HepG2 (cell line): ENCODE measurements around the gene VEZF1. TPM values are rescaled to one million over a fixed set of nuclear protein-coding genes. Genes with fewer than 3 reads are reported as not detected.
"Not testable (repeated sequence)": the region's sequence is repeated elsewhere in the genome, so short reads cannot be mapped to it uniquely, and the experiment has no call there.

Experiments used
- ATAC-seq: fragments of 200-7000 bp; cut with Tn5 transposase; 3 replicates; pipeline ENCODE4 v1.9.1; 2020; ENCODE audit warnings: mild to moderate bottlenecking, moderate library complexity
- BruUV-seq: library from RNA; stranded (reverse); fragments of 400-500 nt; replicated peaks from 2 replicates; lab custom pipeline; 2021; lab: Mats Ljungman, UMichigan
- CTCF ChIA-PET: fragments of 300-600 bp; formaldehyde crosslinking; extraction: SDS; loops from one replicate; lab custom pipeline; 2021; ENCODE audit warnings: low total read pairs, inconsistent platforms, low intra/inter-chr PET ratio; lab: Yijun Ruan, JAX
- POLR2A ChIA-PET: fragments of 350-600 bp; sonication (Branson Sonifier 250); formaldehyde crosslinking; loops from one replicate; lab custom pipeline; 2020; ENCODE audit warnings: antibody characterized with exemption, inconsistent platforms; lab: Yijun Ruan, JAX
- DNase-seq: peaks from one replicate; pipeline ENCODE4 v3.0.0-alpha.2; 2015; ENCODE audit warnings: low spot score
- FAIRE-seq: peaks from 3 replicates; lab custom pipeline; 2011; peaks lifted over from hg19 to GRCh38; lab: Jason Lieb, UNC
- H2AFZ ChIP-seq: one replicate; pipeline ENCODE4 v1.6.1; 2011; ENCODE audit warnings: low read length, inconsistent platforms
- H3K27ac ChIP-seq: fragments of 300-600 bp; 3 replicates; pipeline ENCODE4 v1.8.0; 2011; ENCODE audit warnings: mixed run types, mild to moderate bottlenecking, mixed read lengths, low read length, inconsistent platforms; ENCODE audit not compliant: insufficient read depth; ENCODE audit errors: extremely low read length
- H3K27me3 ChIP-seq, 2 experiments: fragments of 200-600 bp in 1 of 2; 2 replicates in 1 of 2; 3 replicates in 1 of 2; pipeline versions ENCODE4 v1.6.0 to v1.8.0; 2011; ENCODE audit warnings: low read length in 2 of 2, mild to moderate bottlenecking in 2 of 2, moderate library complexity in 2 of 2, inconsistent platforms in 1 of 2; ENCODE audit not compliant: insufficient read depth in 2 of 2, control insufficient read depth in 1 of 2
- H3K36me3 ChIP-seq, 2 experiments: fragments of 200-600 bp in 1 of 2; replicated peaks in 1 of 2; 2 replicates in 1 of 2; 3 replicates in 1 of 2; pipeline versions ENCODE4 v1.5.1 to v1.8.0; 2011; ENCODE audit warnings: low read length in 2 of 2, inconsistent platforms in 1 of 2; ENCODE audit not compliant: insufficient read depth in 2 of 2, control insufficient read depth in 1 of 2
- H3K4me1 ChIP-seq: 2 replicates; pipeline ENCODE4 v1.5.1; 2012; ENCODE audit warnings: low read length, inconsistent platforms; ENCODE audit not compliant: insufficient read depth
- H3K4me2 ChIP-seq: 2 replicates; pipeline ENCODE4 v1.6.0; 2011; ENCODE audit warnings: low read depth, low read length, inconsistent platforms
- H3K4me3 ChIP-seq, 3 experiments: fragments of 200-600 bp in 1 of 3; sonication (generic), shearing (Covaris generic) in 1 of 3; replicated peaks in 1 of 3; 2 replicates each; pipeline ENCODE4 v1.5.1; 2011 to 2016; ENCODE audit warnings: low read length in 3 of 3, inconsistent platforms in 2 of 3, low read depth in 2 of 3, mild to moderate bottlenecking in 2 of 3, control low read depth in 1 of 3, mixed read lengths in 1 of 3; ENCODE audit not compliant: insufficient read depth in 1 of 3
- H3K79me2 ChIP-seq: one replicate; pipeline ENCODE4 v1.6.1; 2011; ENCODE audit warnings: low read length, inconsistent platforms; ENCODE audit not compliant: insufficient read depth
- H3K9ac ChIP-seq: 2 replicates; pipeline ENCODE4 v1.6.0; 2011; ENCODE audit warnings: mild to moderate bottlenecking, low read depth, low read length, inconsistent platforms; ENCODE audit not compliant: insufficient read depth
- H3K9me3 ChIP-seq: 2 replicates; pipeline ENCODE4 v1.5.1; 2012; ENCODE audit warnings: mild to moderate bottlenecking, low read length
- H4K20me1 ChIP-seq: 2 replicates; pipeline ENCODE4 v1.6.0; 2011; ENCODE audit warnings: inconsistent platforms, mild to moderate bottlenecking, low read length, moderate library complexity; ENCODE audit not compliant: insufficient read depth
- CEBPB ChIP-seq: IDR thresholded peaks from 2 replicates; pipeline ENCODE4 v1.6.1; 2011; ENCODE audit warnings: low read depth, low read length, improper control_type of control experiment, borderline replicate concordance
- CEBPG ChIP-seq: IDR thresholded peaks from 2 replicates; pipeline ENCODE4 v1.6.1; 2016
- HINFP ChIP-seq: sonication (generic); formaldehyde crosslinking; IDR thresholded peaks from 2 replicates; pipeline ENCODE4 v1.4.0; 2020; ENCODE audit warnings: low read depth, mild to moderate bottlenecking, missing genetic modification reagents
- LCORL ChIP-seq, 2 experiments: fragments of 450-650 bp in 1 of 2; sonication (generic) in 1 of 2; formaldehyde crosslinking in 1 of 2; IDR thresholded peaks; 2 replicates each; pipeline versions ENCODE4 v1.5.0 to v1.6.1; 2017 to 2020; ENCODE audit warnings: antibody characterized with exemption in 1 of 2, missing genetic modification reagents in 1 of 2
- ZFP41 ChIP-seq: sonication (generic); formaldehyde crosslinking; IDR thresholded peaks from 2 replicates; pipeline ENCODE4 v1.4.0; 2020; ENCODE audit warnings: mild to moderate bottlenecking, missing genetic modification reagents, borderline replicate concordance
- WGBS: methylation state at CpG from one replicate; pipeline ENCODE4 v1.1.6; 2017; ENCODE audit warnings: low lambda C conversion rate; 5-methylcytosine and 5-hydroxymethylcytosine counted together
- in situ Hi-C: cut with HindIII; loops from 2 replicates; pipeline ENCODE4 v1.10.0; 2017; ENCODE audit warnings: low pct_unique_long_range_greater_than_20kb; ENCODE audit not compliant: extremely low pct_ligation_motif_present
- intact Hi-C: fragments of 100-400 bp; cut with micrococcal nuclease; formaldehyde crosslinking; loops from one replicate; pipeline ENCODE4 v1.10.0; 2022; ENCODE audit not compliant: unreplicated experiment
- polyA plus RNA-seq, 8 experiments: library from polyadenylated mRNA; depleted of rRNA in 3 of 8; stranded (reverse) in 7 of 8; unstranded in 1 of 8; fragments of >200 nt; fragmentation: Illumina TruSeq in 4 of 8; extraction: Trizol in 4 of 8; gene quantifications; 2 replicates each; pipeline versions ENCODE4 v1.2.1 to v1.2.3, GENCODE V29; 2011 to 2016; ENCODE audit warnings: low read depth in 4 of 8, missing spikeins in 1 of 8, mixed read lengths in 1 of 8; ENCODE audit not compliant: insufficient read depth in 1 of 8
- total RNA-seq, 5 experiments: library from RNA; depleted of rRNA; stranded (reverse); fragments of >200 nt; fragmentation: Illumina TruSeq; extraction: Trizol; gene quantifications; 2 replicates each; pipeline ENCODE4 v1.2.3, GENCODE V29; 2016; ENCODE audit warnings: low read depth in 1 of 5

VEZF1 gene
- total and polyA plus RNA-seq, 2 of the 13 experiments (the other 11 are each of a cell fraction or from before 2014, with no cell fraction given) = 45.9 to 49.7 TPM

DNA sequence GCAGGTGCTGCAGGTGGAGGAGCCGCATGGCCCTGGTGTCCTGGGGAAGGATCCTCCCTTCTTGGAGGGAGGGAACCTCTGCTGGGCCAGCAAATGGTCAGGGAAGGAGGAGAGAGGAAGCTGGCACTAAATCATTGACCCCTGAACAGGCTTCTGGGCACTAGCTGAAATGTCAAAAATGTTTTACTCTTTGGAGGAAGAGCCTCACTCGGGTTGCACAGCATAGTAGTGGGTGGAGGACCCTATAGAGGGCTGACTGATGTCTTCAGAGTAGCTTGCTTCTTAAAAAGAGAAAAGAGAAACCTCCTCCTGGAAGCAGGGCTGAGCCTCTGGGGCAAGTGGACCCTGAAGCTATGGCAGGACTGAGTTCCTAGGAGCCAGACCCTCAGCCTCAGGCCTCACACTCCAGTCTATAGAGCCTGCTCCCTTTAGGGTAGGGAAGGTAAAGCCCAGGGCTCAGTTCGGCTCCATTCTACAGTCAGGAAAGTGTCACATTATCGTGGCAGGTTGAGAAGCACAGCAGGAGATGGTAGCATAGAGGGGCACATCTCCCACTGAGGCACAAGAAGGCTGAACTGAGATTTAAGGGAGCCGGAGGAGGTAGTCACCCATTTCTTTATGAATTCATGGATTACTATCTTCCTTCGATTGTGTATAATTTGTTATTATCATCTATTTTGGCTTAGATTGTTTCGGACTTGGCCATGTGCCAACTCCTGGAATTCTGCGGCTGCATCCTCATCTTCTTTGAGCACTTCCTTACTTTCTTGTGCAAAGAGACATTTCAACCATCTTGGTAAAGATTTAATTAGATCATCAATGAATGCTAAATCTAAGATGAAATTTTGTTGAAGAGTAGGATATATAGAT lies 25.5 kb downstream of the VEZF1 start:
- POLR2A ChIA-PET = no interaction called here
- Histone ChIP-seq H3K4me2 (no peak overlapping the region), H3K4me3 (no peak overlapping the region), H2AFZ (no peak overlapping the region), H3K9me3 (no peaks in the 10 kb centered on the region), H4K20me1 (no peaks in the 10 kb centered on the region), H3K4me1 (peaks cover 30% of the 10 kb centered on the region), H3K9ac (no peak overlapping the region), H3K27ac (no peak overlapping the region), H3K36me3 (no peaks in the 10 kb centered on the region), H3K27me3 (peaks cover 9 to 55% of the 10 kb centered on the region in 2 experiments), H3K79me2 (no peaks in the 10 kb centered on the region)
- in situ Hi-C loops (no loop called here), intact Hi-C loops (no loop called here)
- peak; percentile 84 for TF ChIP-seq LCORL (IDR thresholded peaks at IDR 0.05)
- no peak for TF ChIP-seq LCORL (CRISPR knock-in tag; IDR thresholded peaks at IDR 0.05)
- no peak for TF ChIP-seq CEBPG (CRISPR knock-in tag)
- 52% methylated on average over 8 of the region's 8 CpGs for WGBS
- CTCF ChIA-PET = no interaction called here
- no peak for FAIRE-seq
- DNase-seq = no peak
- BruUV-seq = no TSS peak
- ATAC-seq = no peak

- no peak overlapping the region for H3K4me3 ChIP-seq
- FAIRE-seq = no peak
- H4K20me1 ChIP-seq = no peaks in the 10 kb centered on the region
- no peaks in the 10 kb centered on the region for H3K9me3 ChIP-seq
- no peaks in the 10 kb centered on the region for H3K36me3 ChIP-seq
- no peak for ATAC-seq
- no peak for DNase-seq
- H2AFZ ChIP-seq = no peak overlapping the region
- H3K9ac ChIP-seq = no peak overlapping the region
- POLR2A ChIA-PET = interaction anchor here (0.8 to 1.8 kb wide), 3 partner anchors 27 to 57 kb away, joined by 3 to 5 read pairs (median 3); partner anchors contain the start of gene VEZF1
- no peak overlapping the region for H3K4me2 ChIP-seq
- H3K4me1 ChIP-seq = peaks cover 36% of the 10 kb centered on the region
- BruUV-seq = no TSS peak
- in situ Hi-C loops (no loop called here), intact Hi-C loops (no loop called here)
- 26% methylated on average over 6 of the region's 6 CpGs for WGBS
- CTCF ChIA-PET = no interaction called here
- no peak overlapping the region for H3K27ac ChIP-seq
- TF ChIP-seq HINFP (CRISPR knock-in tag) = peak; percentile 82; the same call in 1 of the 2 replicates
- no peak for TF ChIP-seq ZFP41 (CRISPR knock-in tag)
- TF ChIP-seq CEBPB = no peak
- TF ChIP-seq, all 625 proteins: peak for 1
- Histone ChIP-seq H3K79me2 (no peaks in the 10 kb centered on the region), H3K27me3 (peaks cover 16 to 54% of the 10 kb centered on the region in 2 experiments)
Measured at GRCh38 chr17:57959929-57960328, 28.1 kb downstream of the VEZF1 start.

DNA sequence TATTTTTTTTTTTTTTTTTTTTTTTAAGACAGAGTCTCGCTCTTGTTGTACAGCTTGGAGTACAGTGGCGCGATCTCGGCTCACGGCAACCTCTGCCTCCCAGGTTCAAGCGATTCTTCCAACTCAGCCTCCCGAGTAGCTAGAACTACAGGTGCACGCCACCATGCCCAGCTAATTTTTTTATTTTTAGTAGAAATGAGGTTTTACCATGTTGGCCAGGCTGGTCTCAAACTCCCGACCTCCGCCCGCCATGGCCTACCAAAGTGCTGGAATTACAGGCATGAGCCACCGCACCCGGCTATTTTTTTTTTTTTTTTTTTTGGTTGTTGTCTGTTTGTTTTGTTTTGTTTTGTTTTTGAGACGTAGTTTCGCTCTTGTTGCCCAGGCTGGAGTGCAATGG lies 29.7 kb downstream of the VEZF1 start:
- FAIRE-seq, H2AFZ ChIP-seq, H3K4me3 ChIP-seq, H4K20me1 ChIP-seq, H3K36me3 ChIP-seq, H3K9me3 ChIP-seq, H3K4me2 ChIP-seq, intact Hi-C loops, H3K79me2 ChIP-seq, CTCF ChIA-PET, ATAC-seq, in situ Hi-C loops, H3K27ac ChIP-seq, DNase-seq, BruUV-seq, H3K9ac ChIP-seq: not testable (repeated sequence)
- H3K27me3 ChIP-seq = peaks cover 16 to 54% of the 10 kb centered on the region in 2 experiments
- peaks cover 46% of the 10 kb centered on the region for H3K4me1 ChIP-seq
- POLR2A ChIA-PET = interaction anchor here (1.6 kb wide), 1 partner anchor 66 kb away, joined by 6 read pairs; no protein-coding TSS in a partner anchor
- WGBS = 74% methylated on average over 15 of the region's 15 CpGs
